Measurements from ENCODE around the gene HOXA13. TPM values are rescaled to one million over a fixed set of nuclear protein-coding genes. Genes with fewer than 3 reads are reported as not detected.

Gene HOXA13
- total and polyA plus RNA-seq, 4 donors, result 0.10 TPM; not detected in 3

GRCh38 chr7:27207348-27207985 is 7.6 kb upstream of the HOXA13 start:
- Histone ChIP-seq H3K4me1 (ENCODE audit: control insufficient read depth, insufficient read depth, low read length) (peaks cover 18% of the 10 kb centered on the region), H3K27ac (ENCODE audit: low read depth, low read length) (no peak overlapping the region), H3K27me3 (ENCODE audit: control insufficient read depth, insufficient read depth, low read length) (peaks cover 99% of the 10 kb centered on the region), H3K9me3 (ENCODE audit: control insufficient read depth, insufficient read depth, low read length) (no peaks in the 10 kb centered on the region), H3K4me3 (ENCODE audit: low read depth, low read length) (no peak overlapping the region), H3K36me3 (ENCODE audit: control insufficient read depth, insufficient read depth, low read length) (no peaks in the 10 kb centered on the region)
- 31% methylated on average over 3 of the region's 7 CpGs for WGBS (ENCODE audit: insufficient coverage)
- no peak for DNase-seq (ENCODE audit: low read depth in 4 of 6, low spot score in 6 of 6)

GRCh38 chr7:27205325-27206280 is 5.7 kb upstream of the HOXA13 start:
- WGBS (ENCODE audit: insufficient coverage), result under 1% methylated on average over 36 of the region's 52 CpGs
- DNase-seq (ENCODE audit: low read depth in 4 of 6, low spot score in 6 of 6), result peak in 1 of 6 donors; percentile 32

GRCh38 chr7:27204851-27205322 is 5.0 kb upstream of the HOXA13 start:
- DNase-seq (ENCODE audit: low read depth in 4 of 6, low spot score in 6 of 6), result peak in 1 of 6 donors; percentile 50
- no peak overlapping the region for H3K27ac ChIP-seq (ENCODE audit: low read depth, low read length)
- 1% methylated on average over 41 of the region's 41 CpGs for WGBS (ENCODE audit: insufficient coverage)
- no peak overlapping the region for H3K4me3 ChIP-seq (ENCODE audit: low read depth, low read length)
- no peaks in the 10 kb centered on the region for H3K9me3 ChIP-seq (ENCODE audit: control insufficient read depth, insufficient read depth, low read length)
- no peaks in the 10 kb centered on the region for H3K36me3 ChIP-seq (ENCODE audit: control insufficient read depth, insufficient read depth, low read length)
- peaks cover 21% of the 10 kb centered on the region for H3K4me1 ChIP-seq (ENCODE audit: control insufficient read depth, insufficient read depth, low read length)
- H3K27me3 ChIP-seq (ENCODE audit: control insufficient read depth, insufficient read depth, low read length), result peaks cover 98% of the 10 kb centered on the region

More at GRCh38 chr7:27205325-27206280, 5.7 kb upstream of the HOXA13 start:
- Histone ChIP-seq H3K4me3 (ENCODE audit: low read depth, low read length) (no peak overlapping the region), H3K4me1 (ENCODE audit: control insufficient read depth, insufficient read depth, low read length) (peaks cover 20% of the 10 kb centered on the region), H3K36me3 (ENCODE audit: control insufficient read depth, insufficient read depth, low read length) (no peaks in the 10 kb centered on the region), H3K27ac (ENCODE audit: low read depth, low read length) (no peak overlapping the region), H3K27me3 (ENCODE audit: control insufficient read depth, insufficient read depth, low read length) (peaks cover 99% of the 10 kb centered on the region), H3K9me3 (ENCODE audit: control insufficient read depth, insufficient read depth, low read length) (no peaks in the 10 kb centered on the region)

GRCh38 chr7:27203964-27204594 is 4.2 kb upstream of the HOXA13 start:
- Histone ChIP-seq H3K4me1 (ENCODE audit: control insufficient read depth, insufficient read depth, low read length) (peaks cover 23% of the 10 kb centered on the region), H3K36me3 (ENCODE audit: control insufficient read depth, insufficient read depth, low read length) (no peaks in the 10 kb centered on the region), H3K27ac (ENCODE audit: low read depth, low read length) (no peak overlapping the region), H3K9me3 (ENCODE audit: control insufficient read depth, insufficient read depth, low read length) (no peaks in the 10 kb centered on the region), H3K27me3 (ENCODE audit: control insufficient read depth, insufficient read depth, low read length) (peaks cover 95% of the 10 kb centered on the region), H3K4me3 (ENCODE audit: low read depth, low read length) (no peak overlapping the region)
- peak in 1 of 6 donors; percentile 10 for DNase-seq (ENCODE audit: low read depth in 4 of 6, low spot score in 6 of 6)
- 14% methylated on average over 4 of the region's 4 CpGs for WGBS (ENCODE audit: insufficient coverage)

- peak in 1 of 6 donors; percentile 15 for DNase-seq (ENCODE audit: low read depth in 4 of 6, low spot score in 6 of 6)
- Histone ChIP-seq H3K27me3 (ENCODE audit: control insufficient read depth, insufficient read depth, low read length) (peaks cover 95% of the 10 kb centered on the region), H3K36me3 (ENCODE audit: control insufficient read depth, insufficient read depth, low read length) (no peaks in the 10 kb centered on the region), H3K27ac (ENCODE audit: low read depth, low read length) (no peak overlapping the region), H3K4me3 (ENCODE audit: low read depth, low read length) (no peak overlapping the region), H3K4me1 (ENCODE audit: control insufficient read depth, insufficient read depth, low read length) (peaks cover 30% of the 10 kb centered on the region), H3K9me3 (ENCODE audit: control insufficient read depth, insufficient read depth, low read length) (no peaks in the 10 kb centered on the region)
- 21% methylated on average over 9 of the region's 10 CpGs for WGBS (ENCODE audit: insufficient coverage)
Observed at GRCh38 chr7:27203365-27203953, 3.6 kb upstream of the HOXA13 start.

- H3K27ac ChIP-seq (ENCODE audit: low read depth, low read length), result no peak overlapping the region
- WGBS (ENCODE audit: insufficient coverage), result no CpG with 5 or more reads among the region's 3 CpGs
- no peak for DNase-seq (ENCODE audit: low read depth in 4 of 6, low spot score in 6 of 6)
- H3K27me3 ChIP-seq (ENCODE audit: control insufficient read depth, insufficient read depth, low read length), result peaks cover 95% of the 10 kb centered on the region
- H3K4me1 ChIP-seq (ENCODE audit: control insufficient read depth, insufficient read depth, low read length), result peaks cover 33% of the 10 kb centered on the region
- H3K36me3 ChIP-seq (ENCODE audit: control insufficient read depth, insufficient read depth, low read length), result no peaks in the 10 kb centered on the region
- H3K9me3 ChIP-seq (ENCODE audit: control insufficient read depth, insufficient read depth, low read length), result no peaks in the 10 kb centered on the region
- H3K4me3 ChIP-seq (ENCODE audit: low read depth, low read length), result no peak overlapping the region
Observed at GRCh38 chr7:27202862-27203134, 2.9 kb upstream of the HOXA13 start.

GRCh38 chr7:27202018-27202861 is 2.3 kb upstream of the HOXA13 start:
- WGBS (ENCODE audit: insufficient coverage), result 3% methylated on average over 25 of the region's 30 CpGs
- no peak overlapping the region for H3K27ac ChIP-seq (ENCODE audit: low read depth, low read length)
- H3K4me1 ChIP-seq (ENCODE audit: control insufficient read depth, insufficient read depth, low read length), result peaks cover 33% of the 10 kb centered on the region
- no peak overlapping the region for H3K4me3 ChIP-seq (ENCODE audit: low read depth, low read length)
- peak in 1 of 6 donors; percentile 51 for DNase-seq (ENCODE audit: low read depth in 4 of 6, low spot score in 6 of 6)
- H3K27me3 ChIP-seq (ENCODE audit: control insufficient read depth, insufficient read depth, low read length), result peaks cover 96% of the 10 kb centered on the region
- no peaks in the 10 kb centered on the region for H3K36me3 ChIP-seq (ENCODE audit: control insufficient read depth, insufficient read depth, low read length)
- H3K9me3 ChIP-seq (ENCODE audit: control insufficient read depth, insufficient read depth, low read length), result no peaks in the 10 kb centered on the region

- H3K36me3 ChIP-seq (ENCODE audit: control insufficient read depth, insufficient read depth, low read length), result no peaks in the 10 kb centered on the region
- H3K4me1 ChIP-seq (ENCODE audit: control insufficient read depth, insufficient read depth, low read length), result peaks cover 33% of the 10 kb centered on the region
- H3K9me3 ChIP-seq (ENCODE audit: control insufficient read depth, insufficient read depth, low read length), result no peaks in the 10 kb centered on the region
- WGBS (ENCODE audit: insufficient coverage), result 17% methylated on average over 4 of the region's 4 CpGs
- DNase-seq (ENCODE audit: low read depth in 4 of 6, low spot score in 6 of 6), result no peak
- H3K27me3 ChIP-seq (ENCODE audit: control insufficient read depth, insufficient read depth, low read length), result peaks cover 95% of the 10 kb centered on the region
- H3K4me3 ChIP-seq (ENCODE audit: low read depth, low read length), result no peak overlapping the region
- no peak overlapping the region for H3K27ac ChIP-seq (ENCODE audit: low read depth, low read length)
Observed at GRCh38 chr7:27201580-27202017, 1.7 kb upstream of the HOXA13 start.

Data from spinal cord (tissue), 10 donors.